Nephron progenitor cell (in vitro differentiated cells): ENCODE data around the gene IPO4.

ENCODE experiments used
- DNase-seq: peaks from one replicate; pipeline ENCODE4 v3.0.0; 2021
- H3K27ac Mint-ChIP-seq: 2 replicates; pipeline ENCODE4 v1.8.0; 2021; ENCODE audit warnings: mild to moderate bottlenecking, moderate library complexity, mixed read lengths
- H3K27me3 Mint-ChIP-seq: 2 replicates; pipeline ENCODE4 v1.8.0; 2021; ENCODE audit warnings: mild to moderate bottlenecking, low read depth, mixed read lengths; ENCODE audit not compliant: poor library complexity
- H3K36me3 Mint-ChIP-seq: 2 replicates; pipeline ENCODE4 v1.8.0; 2021; ENCODE audit warnings: low read depth, mixed read lengths
- H3K4me1 Mint-ChIP-seq: 2 replicates; pipeline ENCODE4 v1.8.0; 2021; ENCODE audit warnings: mixed read lengths
- H3K4me3 Mint-ChIP-seq: 2 replicates; pipeline ENCODE4 v1.8.0; 2021; ENCODE audit warnings: mild to moderate bottlenecking, moderate library complexity, mixed read lengths
- H3K9me3 Mint-ChIP-seq: 2 replicates; pipeline ENCODE4 v1.8.0; 2021; ENCODE audit warnings: mild to moderate bottlenecking, moderate library complexity, mixed read lengths
- TF ChIP-seq, protein P1 (sequence below): fragments of 200-600 bp; sonication (generic); IDR thresholded peaks from 2 replicates; pipeline ENCODE4 v1.5.0; 2021; ENCODE audit warnings: antibody characterized with exemption

IPO4 gene

DNA sequence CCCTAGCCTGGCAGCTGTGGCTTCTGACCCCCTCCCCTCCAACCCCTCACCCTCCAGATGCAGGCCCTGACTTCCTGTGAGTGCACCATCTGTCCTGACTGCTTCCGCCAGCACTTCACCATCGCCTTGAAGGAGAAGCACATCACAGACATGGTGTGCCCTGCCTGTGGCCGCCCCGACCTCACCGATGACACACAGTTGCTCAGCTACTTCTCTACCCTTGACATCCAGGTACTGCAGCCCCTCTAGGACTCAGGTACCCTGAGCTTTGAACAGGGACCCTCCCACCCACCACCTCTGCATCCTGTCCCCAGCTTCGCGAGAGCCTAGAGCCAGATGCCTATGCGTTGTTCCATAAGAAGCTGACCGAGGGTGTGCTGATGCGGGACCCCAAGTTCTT lies 33.5 kb downstream of the IPO4 start:
- no peak overlapping the region for H3K27ac Mint-ChIP-seq
- TF ChIP-seq, protein P1, sequence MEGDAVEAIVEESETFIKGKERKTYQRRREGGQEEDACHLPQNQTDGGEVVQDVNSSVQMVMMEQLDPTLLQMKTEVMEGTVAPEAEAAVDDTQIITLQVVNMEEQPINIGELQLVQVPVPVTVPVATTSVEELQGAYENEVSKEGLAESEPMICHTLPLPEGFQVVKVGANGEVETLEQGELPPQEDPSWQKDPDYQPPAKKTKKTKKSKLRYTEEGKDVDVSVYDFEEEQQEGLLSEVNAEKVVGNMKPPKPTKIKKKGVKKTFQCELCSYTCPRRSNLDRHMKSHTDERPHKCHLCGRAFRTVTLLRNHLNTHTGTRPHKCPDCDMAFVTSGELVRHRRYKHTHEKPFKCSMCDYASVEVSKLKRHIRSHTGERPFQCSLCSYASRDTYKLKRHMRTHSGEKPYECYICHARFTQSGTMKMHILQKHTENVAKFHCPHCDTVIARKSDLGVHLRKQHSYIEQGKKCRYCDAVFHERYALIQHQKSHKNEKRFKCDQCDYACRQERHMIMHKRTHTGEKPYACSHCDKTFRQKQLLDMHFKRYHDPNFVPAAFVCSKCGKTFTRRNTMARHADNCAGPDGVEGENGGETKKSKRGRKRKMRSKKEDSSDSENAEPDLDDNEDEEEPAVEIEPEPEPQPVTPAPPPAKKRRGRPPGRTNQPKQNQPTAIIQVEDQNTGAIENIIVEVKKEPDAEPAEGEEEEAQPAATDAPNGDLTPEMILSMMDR, result no peak
- DNase-seq, result no peak
- no peaks in the 10 kb centered on the region for H3K9me3 Mint-ChIP-seq
- peaks cover 4% of the 10 kb centered on the region for H3K4me1 Mint-ChIP-seq
- H3K36me3 Mint-ChIP-seq, result peaks cover 64% of the 10 kb centered on the region
- no peaks in the 10 kb centered on the region for H3K27me3 Mint-ChIP-seq
- H3K4me3 Mint-ChIP-seq, result no peak overlapping the region

DNA sequence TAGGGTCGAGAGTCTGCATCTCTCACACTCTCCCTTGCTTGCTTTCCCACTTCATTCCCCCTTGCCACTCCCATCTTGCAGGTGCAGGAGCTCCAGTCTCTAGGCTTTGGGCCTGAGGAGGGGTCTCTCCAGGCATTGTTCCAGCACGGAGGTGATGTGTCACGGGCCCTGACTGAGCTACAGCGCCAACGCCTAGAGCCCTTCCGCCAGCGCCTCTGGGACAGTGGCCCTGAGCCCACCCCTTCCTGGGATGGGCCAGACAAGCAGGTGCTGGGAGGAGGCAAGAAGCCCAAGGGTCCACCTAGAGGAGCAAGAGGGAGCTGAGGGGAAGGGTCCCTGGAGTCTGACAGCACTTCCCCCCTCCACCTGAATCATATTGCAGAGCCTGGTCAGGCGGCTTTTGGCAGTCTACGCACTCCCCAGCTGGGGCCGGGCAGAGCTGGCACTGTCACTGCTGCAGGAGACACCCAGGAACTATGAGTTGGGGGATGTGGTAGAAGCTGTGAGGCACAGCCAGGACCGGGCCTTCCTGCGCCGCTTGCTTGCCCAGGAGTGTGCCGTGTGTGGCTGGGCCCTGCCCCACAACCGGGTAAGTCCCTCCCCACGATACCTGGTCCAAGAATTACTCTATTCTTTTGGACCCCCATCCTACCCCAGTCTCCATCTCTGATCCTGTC lies 37.1 kb downstream of the IPO4 start:
- H3K4me3 Mint-ChIP-seq, result no peak overlapping the region
- H3K4me1 Mint-ChIP-seq, result peaks cover 21% of the 10 kb centered on the region
- no peaks in the 10 kb centered on the region for H3K27me3 Mint-ChIP-seq
- TF ChIP-seq, protein P1, result no peak
- H3K36me3 Mint-ChIP-seq, result peaks cover 57% of the 10 kb centered on the region
- H3K9me3 Mint-ChIP-seq, result no peaks in the 10 kb centered on the region
- DNase-seq, result no peak
- no peak overlapping the region for H3K27ac Mint-ChIP-seq

DNA sequence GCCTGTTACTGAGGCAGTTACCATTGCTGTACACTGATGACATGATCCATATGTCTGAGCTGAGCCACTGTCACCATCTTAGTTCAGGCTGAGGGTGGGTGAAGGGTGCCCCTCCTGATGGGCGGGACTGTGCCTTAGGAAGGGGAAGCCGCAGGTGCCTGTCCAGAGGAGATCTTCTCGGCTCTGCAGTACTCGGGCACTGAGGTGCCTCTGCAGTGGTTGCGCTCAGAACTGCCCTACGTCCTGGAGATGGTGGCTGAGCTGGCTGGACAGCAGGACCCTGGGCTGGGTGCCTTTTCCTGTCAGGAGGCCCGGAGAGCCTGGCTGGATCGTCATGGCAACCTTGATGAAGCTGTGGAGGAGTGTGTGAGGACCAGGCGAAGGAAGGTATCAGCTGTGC lies 37.6 kb downstream of the IPO4 start:
- DNase-seq, result no peak
- TF ChIP-seq, protein P1, result no peak
- Mint-ChIP-seq H3K27ac (no peak overlapping the region), H3K36me3 (peaks cover 55% of the 10 kb centered on the region), H3K4me3 (no peak overlapping the region), H3K4me1 (peaks cover 26% of the 10 kb centered on the region), H3K27me3 (no peaks in the 10 kb centered on the region), H3K9me3 (no peaks in the 10 kb centered on the region)

DNA sequence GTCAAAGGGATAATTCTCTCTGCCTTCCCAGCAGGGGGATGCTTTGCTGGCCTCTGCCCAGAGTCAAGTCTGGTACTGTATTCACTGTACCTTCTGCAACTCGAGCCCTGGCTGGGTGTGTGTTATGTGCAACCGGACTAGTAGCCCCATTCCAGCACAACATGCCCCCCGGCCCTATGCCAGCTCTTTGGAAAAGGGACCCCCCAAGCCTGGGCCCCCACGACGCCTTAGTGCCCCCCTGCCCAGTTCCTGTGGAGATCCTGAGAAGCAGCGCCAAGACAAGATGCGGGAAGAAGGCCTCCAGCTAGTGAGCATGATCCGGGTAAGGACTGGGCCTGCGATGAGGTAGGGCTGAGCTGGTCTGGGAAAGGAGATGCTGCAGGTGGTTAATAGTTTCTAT lies 38.0 kb downstream of the IPO4 start:
- Mint-ChIP-seq H3K9me3 (no peaks in the 10 kb centered on the region), H3K36me3 (peaks cover 51% of the 10 kb centered on the region), H3K27ac (no peak overlapping the region), H3K4me1 (peaks cover 30% of the 10 kb centered on the region), H3K27me3 (no peaks in the 10 kb centered on the region), H3K4me3 (no peak overlapping the region)
- no peak for DNase-seq
- TF ChIP-seq, protein P1, result no peak

DNA sequence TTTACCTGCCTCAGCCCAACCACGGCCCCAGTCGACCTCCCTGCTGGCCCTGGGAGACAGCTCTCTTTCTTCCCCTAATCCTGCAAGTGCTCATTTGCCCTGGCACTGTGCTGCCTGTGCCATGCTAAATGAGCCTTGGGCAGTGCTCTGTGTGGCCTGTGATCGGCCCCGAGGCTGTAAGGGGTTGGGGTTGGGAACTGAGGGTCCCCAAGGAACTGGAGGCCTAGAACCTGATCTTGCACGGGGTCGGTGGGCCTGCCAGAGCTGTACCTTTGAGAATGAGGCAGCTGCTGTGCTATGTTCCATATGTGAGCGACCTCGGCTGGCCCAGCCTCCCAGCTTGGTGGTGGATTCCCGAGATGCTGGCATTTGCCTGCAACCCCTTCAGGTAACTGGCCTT lies 38.6 kb downstream of the IPO4 start:
- Mint-ChIP-seq H3K27ac (no peak overlapping the region), H3K4me3 (no peak overlapping the region), H3K4me1 (peaks cover 35% of the 10 kb centered on the region), H3K36me3 (peaks cover 48% of the 10 kb centered on the region), H3K27me3 (no peaks in the 10 kb centered on the region), H3K9me3 (no peaks in the 10 kb centered on the region)
- TF ChIP-seq, protein P1, result no peak
- no peak for DNase-seq

DNA sequence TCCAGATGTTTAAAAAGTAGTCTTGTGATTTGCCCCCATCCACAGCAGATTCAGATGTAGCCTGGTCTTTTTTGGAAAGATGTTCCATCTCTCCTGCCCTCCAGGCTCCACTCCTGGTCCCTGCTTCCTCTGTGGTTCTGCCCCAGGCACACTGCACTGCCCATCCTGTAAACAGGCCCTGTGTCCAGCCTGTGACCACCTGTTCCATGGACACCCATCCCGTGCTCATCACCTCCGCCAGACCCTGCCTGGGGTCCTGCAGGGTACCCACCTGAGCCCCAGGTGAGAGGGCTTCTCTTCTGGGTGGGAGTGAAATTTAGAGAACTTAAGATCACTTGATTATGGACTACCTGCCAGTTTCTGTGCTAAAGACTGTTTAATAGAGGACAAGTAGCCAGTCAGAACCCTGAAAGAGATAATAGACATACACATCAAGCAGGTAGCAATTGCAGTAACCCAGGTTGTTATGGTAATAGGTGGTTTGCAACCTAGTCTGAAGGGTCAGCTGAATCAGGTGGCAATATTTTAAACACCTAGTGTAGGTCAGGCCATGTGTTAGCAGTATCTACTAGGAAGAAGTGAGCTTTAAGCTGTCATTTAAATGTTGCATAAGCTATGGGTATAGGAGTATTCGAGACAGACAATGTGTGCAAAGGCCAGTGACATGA lies 39.2 kb downstream of the IPO4 start:
- Mint-ChIP-seq H3K4me3 (peak overlapping the region; percentile 98), H3K9me3 (no peaks in the 10 kb centered on the region), H3K27me3 (no peaks in the 10 kb centered on the region), H3K36me3 (peaks cover 46% of the 10 kb centered on the region), H3K4me1 (peaks cover 40% of the 10 kb centered on the region), H3K27ac (no peak overlapping the region)
- TF ChIP-seq, protein P1, result no peak
- DNase-seq, result no peak
